ENCODE data around the gene KLF15. TPM values are rescaled to one million over a fixed set of nuclear protein-coding genes. Genes with fewer than 3 reads are reported as not detected.

Gene KLF15
- total RNA-seq, 1 experiment from 2014 or later, result 3.3 TPM

- H4K20me1 ChIP-seq (ENCODE audit: insufficient read depth), result no peaks in the 10 kb centered on the region
- CTCF ChIA-PET, result no interaction called here
These were observed 3.5 kb upstream of the KLF15 start for GRCh38 chr3:126360714-126361060.

GRCh38 chr3:126360046-126360713 is 3.0 kb upstream of the KLF15 start:
- no TSS peak for BruUV-seq (replicated peaks)
- no peaks in the 10 kb centered on the region for H3K9me2 ChIP-seq (ENCODE audit: insufficient read depth)
- H3K4me2 ChIP-seq (ENCODE audit: low read length), result no peak overlapping the region
- TF ChIP-seq EZH2 (IDR thresholded peaks at IDR 0.05) (no peak), ZFX (IDR thresholded peaks at IDR 0.05) (no peak), CBX3 (IDR thresholded peaks at IDR 0.05; ENCODE audit: low read depth) (no peak), ZNF274 (IDR thresholded peaks at IDR 0.05; ENCODE audit: low read depth, low read length) (no peak), REST (IDR thresholded peaks at IDR 0.05; ENCODE audit: low read depth) (no peak), ZBTB33 (IDR thresholded peaks at IDR 0.05; ENCODE audit: extremely low read depth, insufficient replicate concordance, low read length) (no peak), SP1 (IDR thresholded peaks at IDR 0.05; ENCODE audit: low read depth) (no peak)
- intact Hi-C loops (cut with micrococcal nuclease), result no loop called here
- no peak overlapping the region for H3K4me3 ChIP-seq (replicated peaks in 1 of 2; ENCODE audit: low read depth in 1 of 2, low read length in 2 of 2)
- ChIA-PET POLR2A (no interaction called here), RAD21 (ENCODE audit: low non-redundant PET in 1 of 2, low total read pairs in 2 of 2, uncharacterized antibody in 2 of 2, unreplicated experiment in 2 of 2) (no interaction called here), CTCF (no interaction called here)
- peaks cover 9 to 30% of the 10 kb centered on the region in 2 experiments; a peak in 3 of 4 replicates for H3K4me1 ChIP-seq (ENCODE audit: control insufficient read depth in 1 of 2, insufficient read depth in 2 of 2, low read length in 2 of 2)
- H3K36me3 ChIP-seq (ENCODE audit: control insufficient read depth in 1 of 2, insufficient read depth in 2 of 2, low read length in 2 of 2), result no peaks in the 10 kb centered on the region
- H3K9ac ChIP-seq (ENCODE audit: low read length), result no peak overlapping the region
- H3K79me2 ChIP-seq (ENCODE audit: insufficient read depth, low read length), result no peaks in the 10 kb centered on the region
- no peak overlapping the region for H3K27ac ChIP-seq (ENCODE audit: low read depth, low read length)
- no peaks in the 10 kb centered on the region for H4K20me1 ChIP-seq (ENCODE audit: insufficient read depth)
- H3K27me3 ChIP-seq (ENCODE audit: insufficient read depth, low read length), result peaks cover 6% of the 10 kb centered on the region; the same call in 1 of the 2 replicates
- no peaks in the 10 kb centered on the region for H3K9me3 ChIP-seq (ENCODE audit: control insufficient read depth in 1 of 2, insufficient read depth in 1 of 2, low read depth in 1 of 2, low read length in 2 of 2)
- DNase-seq (ENCODE audit: low read depth, low spot score), result no peak
- H2AFZ ChIP-seq (ENCODE audit: low read depth, low read length, poor library complexity, severe bottlenecking), result no peak overlapping the region
- ATAC-seq, result no peak

More at GRCh38 chr3:126360714-126361060, 3.5 kb upstream of the KLF15 start:
- H3K4me1 ChIP-seq (ENCODE audit: control insufficient read depth in 1 of 2, insufficient read depth in 2 of 2, low read length in 2 of 2), result peaks cover 4 to 24% of the 10 kb centered on the region in 2 experiments; a peak in 3 of 4 replicates
- H3K4me3 ChIP-seq (replicated peaks in 1 of 2; ENCODE audit: low read depth in 1 of 2, low read length in 2 of 2), result no peak overlapping the region
- no peaks in the 10 kb centered on the region for H3K36me3 ChIP-seq (ENCODE audit: control insufficient read depth in 1 of 2, insufficient read depth in 2 of 2, low read length in 2 of 2)
- H3K4me2 ChIP-seq (ENCODE audit: low read length), result no peak overlapping the region
- no peaks in the 10 kb centered on the region for H3K9me2 ChIP-seq (ENCODE audit: insufficient read depth)
- no peak for ATAC-seq
- DNase-seq (ENCODE audit: low read depth, low spot score), result no peak
- intact Hi-C loops (cut with micrococcal nuclease), result no loop called here
- TF ChIP-seq ZFX (IDR thresholded peaks at IDR 0.05) (no peak), ZBTB33 (IDR thresholded peaks at IDR 0.05; ENCODE audit: extremely low read depth, insufficient replicate concordance, low read length) (no peak), RAD21 (IDR thresholded peaks at IDR 0.05; ENCODE audit: low read depth) (no peak)
- BruUV-seq (replicated peaks), result no TSS peak
- H3K9ac ChIP-seq (ENCODE audit: low read length), result no peak overlapping the region
- no peak overlapping the region for H2AFZ ChIP-seq (ENCODE audit: low read depth, low read length, poor library complexity, severe bottlenecking)
- no peaks in the 10 kb centered on the region for H3K79me2 ChIP-seq (ENCODE audit: insufficient read depth, low read length)
- H3K9me3 ChIP-seq (ENCODE audit: control insufficient read depth in 1 of 2, insufficient read depth in 1 of 2, low read depth in 1 of 2, low read length in 2 of 2), result no peaks in the 10 kb centered on the region
- RAD21 ChIA-PET (ENCODE audit: low non-redundant PET in 1 of 2, low total read pairs in 2 of 2, uncharacterized antibody in 2 of 2, unreplicated experiment in 2 of 2), result no interaction called here
- no peak overlapping the region for H3K27ac ChIP-seq (ENCODE audit: low read depth, low read length)
- POLR2A ChIA-PET, result no interaction called here
- H3K27me3 ChIP-seq (ENCODE audit: insufficient read depth, low read length), result peaks cover 6% of the 10 kb centered on the region; the same call in 1 of the 2 replicates

All from HCT116 (cell line).